T47D (cell line): ENCODE results near the gene GRIK1.

Experiments used
- DNase-seq, 2 experiments: peaks; one replicate each; pipeline versions ENCODE4 v3.0.0 to v3.0.0-alpha.2; 2011 to 2012; ENCODE audit warnings: low read depth in 1 of 2, low spot score in 1 of 2
- JUND ChIP-seq: IDR thresholded peaks from 2 replicates; pipeline ENCODE4 v1.6.1; 2012; ENCODE audit warnings: low read depth
- in situ Hi-C: cut with HindIII; loops from 2 replicates; pipeline ENCODE4 v1.10.0; 2016; ENCODE audit warnings: low sequenced_read_pairs, low pct_unique_long_range_greater_than_20kb

GRIK1 gene

GRCh38 chr21:29943885-29944284 lies 4.1 kb upstream of the GRIK1 start:
- TF ChIP-seq JUND, result no peak
- peak; percentile 36 to 53 for DNase-seq
- in situ Hi-C loops, result no loop called here

GRCh38 chr21:29942034-29942433 lies 2.2 kb upstream of the GRIK1 start:
- DNase-seq, result no peak
- no peak for TF ChIP-seq JUND
- in situ Hi-C loops, result no loop called here

- DNase-seq, result no peak
- in situ Hi-C loops, result no loop called here
- no peak for TF ChIP-seq JUND
Observed at GRCh38 chr21:29940991-29941390, 1.2 kb upstream of the GRIK1 start.

GRCh38 chr21:29940361-29940760 lies 565 bp upstream of the GRIK1 start:
- no peak for DNase-seq
- in situ Hi-C loops, result no loop called here
- TF ChIP-seq JUND, result no peak

DNA sequence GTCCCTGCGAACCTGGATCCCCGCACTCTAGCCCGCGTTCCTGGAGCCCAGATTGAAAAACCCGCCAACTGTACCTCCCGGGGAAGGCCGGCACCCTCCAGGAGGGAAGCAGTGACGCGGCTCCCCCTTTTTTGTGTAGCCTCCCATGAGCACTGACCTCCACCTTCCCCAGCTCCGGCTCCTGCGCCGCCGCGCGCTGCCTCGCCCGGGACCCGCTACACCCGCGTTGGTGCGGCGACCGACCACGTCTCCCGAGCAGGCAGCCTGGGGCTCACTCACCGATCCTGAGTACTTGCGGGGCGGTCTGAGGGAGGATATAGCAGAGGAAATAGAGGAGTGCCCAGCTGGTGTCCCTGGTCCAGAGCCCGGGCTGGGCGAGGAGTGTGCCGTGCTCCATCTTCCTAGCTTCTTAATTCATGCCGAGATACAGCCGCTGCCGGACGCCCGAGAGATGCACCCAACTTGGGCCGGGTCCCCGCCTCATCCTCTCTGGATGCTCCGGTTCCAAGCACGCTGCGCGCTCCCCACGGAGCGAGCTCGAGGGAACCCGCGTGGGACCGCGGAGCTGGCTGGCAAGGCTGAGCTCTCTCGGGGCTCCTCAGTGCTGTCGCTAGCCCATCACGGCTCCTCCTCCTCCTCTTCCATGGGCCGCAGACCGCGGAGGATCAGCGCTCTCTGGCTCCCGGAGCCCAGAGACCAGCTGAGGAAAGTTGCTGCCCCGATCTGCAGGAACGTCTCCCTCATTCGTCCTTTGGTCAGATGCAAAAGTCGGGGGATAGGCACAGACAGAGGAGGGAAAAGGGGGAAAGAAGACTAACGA lies 482 bp downstream of the GRIK1 start:
- TF ChIP-seq JUND, result no peak
- in situ Hi-C loops, result no loop called here
- DNase-seq, result peak in 1 of 2 experiments; percentile 5

DNA sequence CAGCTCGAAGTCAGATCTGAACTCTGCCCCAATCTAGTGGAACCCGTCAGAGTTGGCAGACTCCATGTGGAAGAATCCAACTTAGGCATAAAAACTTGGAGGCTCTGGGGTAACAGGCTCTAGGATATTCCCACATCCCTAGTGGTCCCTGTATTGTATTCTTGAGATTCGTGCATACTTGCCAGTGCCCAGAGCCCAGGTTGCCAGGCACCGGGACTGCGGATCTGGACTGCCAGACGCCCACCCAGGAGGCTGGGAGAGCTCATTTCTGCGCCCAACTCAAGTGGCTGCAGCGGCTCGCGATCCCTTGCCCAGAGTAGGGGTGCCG lies 1.1 kb downstream of the GRIK1 start:
- in situ Hi-C loops, result no loop called here
- DNase-seq, result no peak
- TF ChIP-seq JUND, result no peak

DNA sequence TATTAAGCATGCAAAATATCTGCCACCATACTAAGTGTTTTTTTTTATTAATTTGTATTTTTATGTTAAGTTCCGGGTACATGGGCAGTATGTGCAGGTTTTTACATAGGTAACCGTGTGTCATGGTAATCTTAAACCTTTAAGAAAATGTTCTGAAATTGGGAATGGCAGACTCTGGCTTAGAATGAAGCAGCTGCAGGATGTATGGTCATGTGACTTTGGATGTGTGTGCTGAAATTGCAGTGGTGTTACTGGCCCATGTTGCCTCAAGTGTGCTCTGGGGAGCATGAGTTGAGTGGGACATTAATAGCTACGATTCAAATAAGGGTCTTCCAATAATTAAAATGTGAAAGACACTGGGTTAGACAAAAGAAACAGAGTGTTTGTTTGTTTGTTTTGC lies 6.7 kb downstream of the GRIK1 start:
- in situ Hi-C loops, result no loop called here
- no peak for DNase-seq
- TF ChIP-seq JUND, result no peak

DNA sequence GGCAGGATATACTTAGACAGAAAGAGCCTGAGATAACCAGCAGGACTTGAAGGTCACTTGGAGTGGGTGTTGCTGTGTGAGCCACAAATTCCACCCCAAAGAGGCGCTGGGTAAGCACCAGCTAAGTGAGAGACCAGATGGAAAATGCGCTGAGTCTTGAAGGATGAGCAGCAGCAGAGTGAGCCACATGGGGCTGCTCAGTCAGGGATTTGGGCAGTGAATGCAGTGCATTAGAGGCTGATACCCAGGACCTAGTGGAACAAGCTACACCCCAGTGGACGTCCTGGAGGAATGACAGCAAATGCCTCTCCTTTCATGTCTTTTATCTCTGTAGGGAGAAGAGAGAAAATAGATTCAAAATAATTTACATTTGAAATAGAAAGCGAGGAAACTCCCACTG lies 11.3 kb downstream of the GRIK1 start:
- in situ Hi-C loops, result no loop called here
- no peak for TF ChIP-seq JUND
- DNase-seq, result no peak

DNA sequence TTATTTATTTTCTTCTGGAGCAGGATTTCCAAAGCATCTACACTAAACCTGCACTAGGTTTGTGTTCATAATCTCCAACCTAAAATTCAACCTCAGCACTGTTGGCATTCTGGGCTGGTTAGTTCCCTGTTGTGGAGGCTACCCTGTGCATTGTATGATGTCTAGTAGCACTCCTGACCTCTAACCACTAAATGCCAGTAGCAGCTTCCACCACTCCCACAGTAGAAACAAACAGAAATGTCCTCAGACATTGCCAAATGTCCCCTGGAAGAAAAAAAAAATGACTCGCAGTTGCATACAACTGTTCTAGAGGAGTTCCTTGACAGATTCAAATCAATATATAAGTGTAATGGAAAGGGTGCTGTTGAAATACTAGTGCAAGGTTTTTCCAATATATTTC lies 18.9 kb downstream of the GRIK1 start:
- in situ Hi-C loops, result no loop called here
- no peak for TF ChIP-seq JUND
- no peak for DNase-seq

DNA sequence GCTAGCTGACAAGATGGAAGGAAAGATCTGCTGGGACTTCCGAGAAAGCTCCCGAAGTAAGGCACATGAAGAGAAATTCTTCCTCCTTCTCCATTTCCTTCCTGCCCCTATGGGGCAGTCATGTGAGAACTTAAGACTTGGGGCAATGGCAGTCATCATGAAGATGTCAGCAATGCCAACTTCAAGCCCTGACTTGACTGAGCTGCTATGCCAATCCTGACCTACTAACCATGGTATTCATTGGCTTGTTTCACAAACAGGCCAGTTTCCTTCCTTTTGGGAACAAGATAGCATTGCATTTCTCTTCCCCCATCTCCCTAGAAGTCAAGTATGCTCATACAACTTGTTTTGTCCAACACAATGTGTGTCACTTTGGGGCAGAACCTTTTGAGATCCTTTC lies 25.5 kb downstream of the GRIK1 start:
- in situ Hi-C loops, result no loop called here
- no peak for TF ChIP-seq JUND
- DNase-seq, result no peak

- no peak for DNase-seq
- no peak for TF ChIP-seq JUND
- in situ Hi-C loops, result no loop called here
Observed at GRCh38 chr21:29909571-29909970, 30.2 kb downstream of the GRIK1 start.

- no peak for DNase-seq
- no peak for TF ChIP-seq JUND
- in situ Hi-C loops, result no loop called here
Observed at GRCh38 chr21:29904359-29905282, 35.2 kb downstream of the GRIK1 start.

DNA sequence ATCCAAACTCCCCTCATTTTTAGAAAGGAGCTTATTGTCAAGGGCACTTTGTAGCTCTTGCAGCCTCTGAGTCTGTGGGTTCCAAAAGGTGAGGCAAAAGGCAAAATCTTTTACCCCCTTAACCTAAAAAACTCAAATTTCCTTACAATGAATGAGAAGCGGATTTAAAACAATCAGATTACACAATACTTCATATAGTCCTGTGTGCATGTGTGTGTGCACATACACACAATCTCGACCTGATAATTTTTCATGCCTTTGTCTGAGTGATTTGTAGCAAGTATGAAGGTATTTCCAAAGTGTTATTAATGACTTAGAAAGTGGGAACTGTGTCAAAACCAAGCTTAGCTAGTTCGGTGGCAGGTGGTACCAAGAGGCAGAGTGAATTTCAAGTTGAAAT lies 42.9 kb downstream of the GRIK1 start:
- TF ChIP-seq JUND, result no peak
- in situ Hi-C loops, result no loop called here
- no peak for DNase-seq
